Heart left ventricle (tissue), 16 donors: ENCODE measurements around the gene ZMYND10. TPM values are rescaled to one million over a fixed set of nuclear protein-coding genes. Genes with fewer than 3 reads are reported as not detected.

ENCODE experiments used
- ATAC-seq, 4 donors: fragments of 200-7000 bp; cut with Tn5 transposase; one replicate each; pipeline ENCODE4 v1.9.1; 2020 to 2022; ENCODE audit warnings: moderate library complexity in 4 of 4, mild to moderate bottlenecking in 3 of 4, moderate number of reproducible peaks in 1 of 4
- DNase-seq, 5 donors: peaks; one replicate each; pipeline ENCODE4 v3.0.0-alpha.2; 2020
- H3K27ac ChIP-seq, 12 donors: fragments of 200-600 bp; sonication (generic) in 4 of 12; one replicate each; pipeline versions ENCODE4 v1.5.0 to v1.8.0; 2016 to 2022; ENCODE audit warnings: mild to moderate bottlenecking in 2 of 12
- H3K27me3 ChIP-seq, 9 donors: fragments of 200-600 bp; sonication (generic) in 2 of 9; one replicate each; pipeline versions ENCODE4 v1.5.1 to v1.8.0; 2016 to 2022; ENCODE audit warnings: mild to moderate bottlenecking in 3 of 9
- H3K36me3 ChIP-seq, 9 donors: fragments of 200-600 bp; sonication (generic) in 2 of 9; one replicate each; pipeline versions ENCODE4 v1.5.0 to v1.8.0; 2018 to 2022; ENCODE audit warnings: mild to moderate bottlenecking in 2 of 9
- H3K4me1 ChIP-seq, 12 donors: fragments of 200-600 bp; sonication (generic) in 4 of 12; one replicate each; pipeline versions ENCODE4 v1.5.0 to v1.8.0; 2016 to 2022; ENCODE audit warnings: mild to moderate bottlenecking in 3 of 12
- H3K4me3 ChIP-seq, 12 donors: fragments of 200-600 bp; sonication (generic) in 4 of 12; one replicate each; pipeline versions ENCODE4 v1.5.0 to v1.8.0; 2017 to 2022; ENCODE audit warnings: mild to moderate bottlenecking in 9 of 12, moderate library complexity in 4 of 12
- H3K9me3 ChIP-seq, 12 donors: fragments of 200-600 bp; sonication (generic) in 4 of 12; one replicate each; pipeline versions ENCODE4 v1.5.0 to v1.8.0; 2016 to 2022; ENCODE audit warnings: mild to moderate bottlenecking in 1 of 12
- POLR2A ChIP-seq, 2 donors: fragments of 450-650 bp; IDR thresholded peaks; one replicate each; pipeline ENCODE4 v1.6.1; 2017; ENCODE audit warnings: antibody characterized with exemption in 2 of 2, mild to moderate bottlenecking in 2 of 2, moderate library complexity in 2 of 2
- WGBS, 4 donors: extraction: QIAGEN DNeasy Blood & Tissue Kit in 2 of 4; methylation state at CpG; one replicate each; pipeline versions ENCODE4 v1.1.5 to v1.1.7; 2013 to 2018; 5-methylcytosine and 5-hydroxymethylcytosine counted together
- intact Hi-C, 10 donors: fragments of 100-400 bp; cut with DNase I; formaldehyde crosslinking; loops; one replicate each; pipeline versions ENCODE4 v1.11.1 to v1.14.2; 2022
- polyA plus RNA-seq, 2 donors: library from polyadenylated mRNA; stranded (reverse); fragments of 200-250 nt; gene quantifications; one replicate each; pipeline ENCODE4 v1.2.3, GENCODE V29; 2013
- total RNA-seq, 9 donors: library from RNA; depleted of rRNA in 2 of 9; stranded (reverse); fragments of >200 nt in 2 of 9; fragmentation: NEBNext Ultra II Directional in 3 of 9; extraction: Animal tissue kit (Norgen Biotek cat#: 25700) in 3 of 9; gene quantifications; one replicate each; pipeline versions ENCODE4 v1.1.0 to v1.2.4, GENCODE V29; 2016 to 2023
- TF ChIP-seq, protein P1 (sequence below), 12 donors: fragments of 200-600 bp; sonication (generic) in 4 of 12; IDR thresholded peaks; one replicate each; pipeline versions ENCODE4 v1.5.0 to v1.8.0; 2018 to 2022; ENCODE audit warnings: antibody characterized with exemption in 12 of 12, mild to moderate bottlenecking in 5 of 12
- donor health status: ischemic (EF 13 %, LVEDD 7.1; RV severe dilation, severe dysfunction).
- donor health status: healthy with polysubstance abuse.
- donor health status: DM: no; HTN: yes; CAD: no.
- donor health status: DM: no; HTN: no; CAD: no.
- donor health status: ischemic (EF 25% LVEDD 6.9; RV normal size, moderate dysfunction).
- donor health status: ischemic (EF 25% LVEDD 5.7; RV mildly dilated, moderate dysfunction).
- donor health status: healthy.
- donor health status: DM: yes; HTN: yes; CAD: no.
- donor health status: ischemic (EF 35%, LVEDD 5.7; RV mildly dilated, moderate dysfunction).
- donor health status: nonischemic (EF 11% LVEDD 7.7; RV severe dilation, severe dysfunction).
- donor health status: DM: yes; HTN: yes; CAD: no.
- donor health status: PGD.
- donor health status: ischemic (EF 29% LVEDD 5.4; RV normal size, mild dysfunction).
- donor health status: nonischemic (EF 23%, LVEDD 6.1; RV moderate dilation, normal function).

The ZMYND10 gene
- total and polyA plus RNA-seq, 11 donors, result 0.15 to 1.4 (median 0.66) TPM; not detected in 5

- H3K9me3 ChIP-seq, result no peaks in the 10 kb centered on the region
- peak within 1 kb of the TSS; percentile 40 to 76 (median 58) for H3K4me3 ChIP-seq
- no peaks in the 10 kb centered on the region for H3K27me3 ChIP-seq
- peaks cover 0 to 15% (median 0%) of the 10 kb centered on the region in 9 donors for H3K36me3 ChIP-seq
- peak; percentile 90 to 94 (median 91) for DNase-seq
- intact Hi-C loops, result loop anchor here in 4 of 10 donors (1.0 to 5.0 kb wide), 4 partner anchors 18 to 51 kb away; no protein-coding TSS in a partner anchor
- H3K27ac ChIP-seq, result peak within 1 kb of the TSS; percentile 75 to 97 (median 94)
- peaks cover 11 to 53% (median 40%) of the 10 kb centered on the region in 12 donors for H3K4me1 ChIP-seq
- TF ChIP-seq POLR2A (IDR thresholded peaks at IDR 0.05), result peak; percentile 17 to 83
- TF ChIP-seq, protein P1, sequence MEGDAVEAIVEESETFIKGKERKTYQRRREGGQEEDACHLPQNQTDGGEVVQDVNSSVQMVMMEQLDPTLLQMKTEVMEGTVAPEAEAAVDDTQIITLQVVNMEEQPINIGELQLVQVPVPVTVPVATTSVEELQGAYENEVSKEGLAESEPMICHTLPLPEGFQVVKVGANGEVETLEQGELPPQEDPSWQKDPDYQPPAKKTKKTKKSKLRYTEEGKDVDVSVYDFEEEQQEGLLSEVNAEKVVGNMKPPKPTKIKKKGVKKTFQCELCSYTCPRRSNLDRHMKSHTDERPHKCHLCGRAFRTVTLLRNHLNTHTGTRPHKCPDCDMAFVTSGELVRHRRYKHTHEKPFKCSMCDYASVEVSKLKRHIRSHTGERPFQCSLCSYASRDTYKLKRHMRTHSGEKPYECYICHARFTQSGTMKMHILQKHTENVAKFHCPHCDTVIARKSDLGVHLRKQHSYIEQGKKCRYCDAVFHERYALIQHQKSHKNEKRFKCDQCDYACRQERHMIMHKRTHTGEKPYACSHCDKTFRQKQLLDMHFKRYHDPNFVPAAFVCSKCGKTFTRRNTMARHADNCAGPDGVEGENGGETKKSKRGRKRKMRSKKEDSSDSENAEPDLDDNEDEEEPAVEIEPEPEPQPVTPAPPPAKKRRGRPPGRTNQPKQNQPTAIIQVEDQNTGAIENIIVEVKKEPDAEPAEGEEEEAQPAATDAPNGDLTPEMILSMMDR (IDR thresholded peaks at IDR 0.05), result peak in 10 of 12 donors; percentile 6 to 52 (median 26)
- 23 to 38% (median 32%) methylated on average over 4 to 14 of the region's 14 CpGs for WGBS, 4 donors
- ATAC-seq, result peak; percentile 32 to 63 (median 56)
Observed at GRCh38 chr3:50303013-50303815, 42.3 kb downstream of the ZMYND10 start, which contains the start of gene HYAL1. TSS of gene HYAL1 (minus strand) at chr3:50303574. CDS start at chr3:50302956, 618 bp downstream.

GRCh38 chr3:50302095-50303012 is 43.2 kb downstream of the ZMYND10 start:
- peak overlapping the region; percentile 40 to 76 (median 58) for H3K4me3 ChIP-seq
- H3K36me3 ChIP-seq, result peaks cover 0 to 15% (median 0%) of the 10 kb centered on the region in 9 donors
- peaks cover 11 to 58% (median 43%) of the 10 kb centered on the region in 12 donors for H3K4me1 ChIP-seq
- ATAC-seq (no peak), DNase-seq (peak in 4 of 5 donors; percentile 25 to 65 (median 36))
- intact Hi-C loops, result loop anchor here in 4 of 10 donors (1.0 to 5.0 kb wide), 4 partner anchors 18 to 50 kb away; no protein-coding TSS in a partner anchor
- TF ChIP-seq, protein P1 (IDR thresholded peaks at IDR 0.05), result no peak
- TF ChIP-seq POLR2A (IDR thresholded peaks at IDR 0.05), result no peak
- no peaks in the 10 kb centered on the region for H3K9me3 ChIP-seq
- WGBS, 4 donors, result 60 to 83% (median 69%) methylated on average over 18 to 32 of the region's 32 CpGs
- peak overlapping the region; percentile 75 to 97 (median 94) for H3K27ac ChIP-seq
- H3K27me3 ChIP-seq, result no peaks in the 10 kb centered on the region

DNA sequence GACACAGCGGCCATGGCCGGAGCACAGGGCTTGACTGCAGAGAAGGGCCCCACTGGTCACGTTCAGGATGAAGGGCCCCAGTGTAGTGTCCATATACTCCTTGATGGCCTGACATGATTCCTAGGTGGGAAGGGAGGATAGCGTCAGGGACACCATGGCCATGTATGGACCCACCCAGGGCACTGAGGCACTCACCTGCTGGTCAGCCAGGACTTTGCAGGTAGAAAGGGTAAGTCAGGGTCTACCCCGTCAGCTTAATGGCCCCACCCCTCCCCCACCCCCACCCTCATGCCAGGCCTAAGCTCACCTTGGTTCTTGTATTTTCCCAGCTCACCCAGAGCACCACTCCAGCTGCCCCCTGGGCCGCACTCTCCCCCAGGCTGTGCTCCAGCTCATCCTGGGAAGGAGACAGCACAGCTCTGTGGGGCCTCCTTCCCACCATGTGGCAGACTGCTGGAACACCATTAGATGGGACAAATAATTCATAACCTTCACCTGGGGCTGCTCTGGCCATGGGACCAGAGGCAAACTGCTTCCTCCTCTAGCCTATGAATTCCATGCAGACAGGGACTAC is 44.8 kb downstream of the ZMYND10 start:
- TF ChIP-seq, protein P1 (IDR thresholded peaks at IDR 0.05), result no peak
- Histone ChIP-seq H3K9me3 (no peaks in the 10 kb centered on the region), H3K27me3 (no peaks in the 10 kb centered on the region), H3K36me3 (peaks cover 0 to 15% (median 0%) of the 10 kb centered on the region in 9 donors), H3K4me3 (peak overlapping the region in 9 of 12 donors; percentile 56 to 81 (median 69)), H3K27ac (peak overlapping the region; percentile 75 to 97 (median 94)), H3K4me1 (peaks cover 11 to 58% (median 43%) of the 10 kb centered on the region in 12 donors)
- ATAC-seq (no peak), DNase-seq (no peak)
- intact Hi-C loops, result loop anchor here in 2 of 10 donors (1.0 to 5.0 kb wide), 2 partner anchors 22 to 48 kb away; partner anchors contain the start of gene HYAL2 (in 1 of the 2)
- 79 to 90% (median 81%) methylated on average over 6 of the region's 6 CpGs for WGBS, 4 donors
